ENCODE data around the gene LRP11.

LRP11 gene

DNA sequence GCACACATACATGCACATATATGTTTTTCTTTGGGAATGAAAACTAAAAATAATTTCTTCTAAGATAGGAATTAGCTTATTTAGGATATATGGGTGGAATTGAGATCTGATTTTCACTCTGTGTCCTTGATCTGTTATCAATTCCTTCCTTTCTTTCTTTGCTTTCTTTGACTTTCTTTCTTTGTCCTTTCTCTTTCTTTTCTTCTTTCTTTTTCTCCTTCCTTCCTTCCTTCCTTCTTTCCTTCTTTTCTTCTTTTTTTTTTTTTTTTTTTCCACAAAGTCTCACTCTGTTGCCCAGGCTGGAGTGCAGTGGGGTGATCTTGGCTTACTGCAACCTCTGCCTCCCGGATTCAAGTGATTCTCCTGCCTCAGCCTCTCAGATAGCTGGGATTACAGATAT lies 86.5 kb downstream of the LRP11 start:
- no peak for DNase-seq

DNA sequence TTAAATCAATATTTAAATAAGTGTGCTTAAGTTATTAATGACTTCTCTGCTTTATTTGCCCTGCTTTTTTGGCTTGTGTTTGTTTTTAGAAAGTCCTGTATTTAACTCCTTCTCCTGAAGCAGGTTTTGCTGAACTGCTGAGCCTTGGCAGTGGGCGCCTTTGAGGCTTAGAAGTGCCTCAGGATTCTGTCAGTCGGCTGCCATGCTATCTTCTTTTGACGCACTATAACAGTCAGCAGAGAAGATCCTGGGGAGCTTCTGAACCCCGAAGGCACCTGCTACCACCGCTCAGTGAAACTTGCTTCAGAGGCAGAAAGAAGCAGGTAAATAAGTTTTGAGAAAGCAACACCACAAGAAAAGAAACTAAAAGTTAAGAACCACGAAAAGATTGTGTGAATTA lies 92.2 kb downstream of the LRP11 start:
- DNase-seq = no peak

DNA sequence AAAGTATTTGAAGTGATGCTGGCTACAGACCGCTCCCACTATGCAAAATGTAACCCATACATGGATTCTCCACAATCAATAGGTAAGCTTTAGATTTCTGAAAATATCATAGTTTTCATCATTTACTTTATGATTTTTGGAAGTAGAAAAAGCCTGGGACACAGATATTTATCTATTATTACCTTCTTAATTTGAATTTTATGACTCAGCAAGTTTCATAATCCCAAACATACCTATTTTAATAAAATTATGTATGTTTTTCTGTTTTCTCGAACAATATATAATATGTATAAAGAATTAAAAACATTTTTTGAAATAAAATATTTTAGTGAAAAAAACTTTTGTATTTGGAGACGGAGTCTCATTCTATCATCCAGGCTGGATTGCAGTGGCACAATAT lies 93.0 kb downstream of the LRP11 start:
- DNase-seq = no peak

DNA sequence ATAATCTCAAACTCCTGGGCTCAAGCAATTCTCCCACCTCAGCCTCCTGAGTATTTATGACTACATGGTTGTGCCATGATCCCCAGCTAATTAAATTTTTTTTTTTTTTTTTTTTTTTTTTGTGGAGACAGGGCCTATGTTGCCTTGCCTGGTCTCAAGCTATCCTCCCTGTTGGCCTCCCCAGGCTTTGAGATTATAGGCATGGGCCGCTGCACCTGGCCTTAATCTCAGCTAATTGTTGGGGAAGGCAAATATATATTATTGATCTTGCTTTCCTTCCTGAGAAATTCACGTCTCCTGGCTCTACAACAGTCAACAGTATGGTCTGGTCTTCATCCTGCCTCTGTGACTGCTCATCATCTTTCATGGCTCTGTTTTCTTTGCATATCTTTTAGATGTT lies 94.5 kb downstream of the LRP11 start:
- DNase-seq = no peak
